Stomach (tissue), 4 donors: ENCODE results near the gene SPAG9.

Source experiments
- POLR2A ChIP-seq, 4 donors: fragments of 450-650 bp; IDR thresholded peaks; one replicate each; pipeline ENCODE4 v1.6.1; 2016; ENCODE audit warnings: antibody characterized with exemption in 4 of 4, control low read depth in 2 of 4, mild to moderate bottlenecking in 1 of 4, moderate library complexity in 1 of 4
- TF ChIP-seq, protein P1 (sequence below), 7 experiments: fragments of 450-650 bp in 4 of 7; fragments of 200-600 bp in 3 of 7; sonication (generic) in 3 of 7; IDR thresholded peaks; one replicate each; pipeline ENCODE4 v1.5.1; 2016 to 2019; ENCODE audit warnings: antibody characterized with exemption in 7 of 7, control low read depth in 2 of 7, mild to moderate bottlenecking in 1 of 7

DNA sequence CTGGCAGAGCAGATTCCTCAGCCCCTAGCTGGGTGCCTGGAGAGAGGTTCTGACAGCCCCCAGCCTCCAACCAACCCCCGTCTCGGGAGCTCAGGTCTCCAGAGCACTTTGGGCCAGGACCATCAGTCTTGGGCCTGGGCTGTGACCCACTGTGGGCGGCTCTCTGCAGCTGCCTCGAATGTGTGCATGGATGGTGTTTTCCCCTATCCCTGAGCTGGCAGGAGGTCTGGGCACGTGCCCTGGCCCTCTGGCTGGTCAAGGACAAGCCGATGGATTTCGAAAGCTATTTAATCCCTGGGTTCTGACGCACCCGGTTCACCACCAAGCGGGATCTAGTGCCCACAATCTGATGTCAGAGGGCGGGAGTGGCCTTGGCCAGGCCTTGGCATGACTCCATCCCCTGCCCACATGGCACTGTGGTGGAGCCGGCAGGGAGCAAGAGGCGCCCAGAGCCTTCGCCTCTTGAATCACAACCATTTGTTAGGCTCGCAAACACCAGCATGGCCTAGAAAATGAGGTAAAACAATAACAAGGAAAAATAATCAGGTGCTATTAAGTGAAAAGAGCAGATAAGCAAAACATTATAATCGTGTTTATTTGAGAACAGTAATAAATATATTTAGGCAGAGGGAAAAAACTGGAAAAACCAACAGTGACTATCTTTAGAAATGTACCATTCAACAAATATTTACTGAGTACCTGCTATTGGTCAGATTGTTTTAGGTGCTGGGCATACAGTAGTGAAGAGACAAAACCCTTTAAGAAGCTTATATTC lies 185.3 kb downstream of the SPAG9 start:
- TF ChIP-seq POLR2A (IDR thresholded peaks at IDR 0.05): no peak
- TF ChIP-seq, protein P1, sequence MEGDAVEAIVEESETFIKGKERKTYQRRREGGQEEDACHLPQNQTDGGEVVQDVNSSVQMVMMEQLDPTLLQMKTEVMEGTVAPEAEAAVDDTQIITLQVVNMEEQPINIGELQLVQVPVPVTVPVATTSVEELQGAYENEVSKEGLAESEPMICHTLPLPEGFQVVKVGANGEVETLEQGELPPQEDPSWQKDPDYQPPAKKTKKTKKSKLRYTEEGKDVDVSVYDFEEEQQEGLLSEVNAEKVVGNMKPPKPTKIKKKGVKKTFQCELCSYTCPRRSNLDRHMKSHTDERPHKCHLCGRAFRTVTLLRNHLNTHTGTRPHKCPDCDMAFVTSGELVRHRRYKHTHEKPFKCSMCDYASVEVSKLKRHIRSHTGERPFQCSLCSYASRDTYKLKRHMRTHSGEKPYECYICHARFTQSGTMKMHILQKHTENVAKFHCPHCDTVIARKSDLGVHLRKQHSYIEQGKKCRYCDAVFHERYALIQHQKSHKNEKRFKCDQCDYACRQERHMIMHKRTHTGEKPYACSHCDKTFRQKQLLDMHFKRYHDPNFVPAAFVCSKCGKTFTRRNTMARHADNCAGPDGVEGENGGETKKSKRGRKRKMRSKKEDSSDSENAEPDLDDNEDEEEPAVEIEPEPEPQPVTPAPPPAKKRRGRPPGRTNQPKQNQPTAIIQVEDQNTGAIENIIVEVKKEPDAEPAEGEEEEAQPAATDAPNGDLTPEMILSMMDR (IDR thresholded peaks at IDR 0.05): no peak
